GM21447 (cell line): ENCODE measurements around the gene ARHGEF19.

Experiments used
- ATAC-seq: cut with Tn5 transposase; IDR thresholded peaks from one replicate; pipeline ENCODE4 v1.9.1; 2021; ENCODE audit not compliant: unreplicated experiment

ARHGEF19 gene

DNA sequence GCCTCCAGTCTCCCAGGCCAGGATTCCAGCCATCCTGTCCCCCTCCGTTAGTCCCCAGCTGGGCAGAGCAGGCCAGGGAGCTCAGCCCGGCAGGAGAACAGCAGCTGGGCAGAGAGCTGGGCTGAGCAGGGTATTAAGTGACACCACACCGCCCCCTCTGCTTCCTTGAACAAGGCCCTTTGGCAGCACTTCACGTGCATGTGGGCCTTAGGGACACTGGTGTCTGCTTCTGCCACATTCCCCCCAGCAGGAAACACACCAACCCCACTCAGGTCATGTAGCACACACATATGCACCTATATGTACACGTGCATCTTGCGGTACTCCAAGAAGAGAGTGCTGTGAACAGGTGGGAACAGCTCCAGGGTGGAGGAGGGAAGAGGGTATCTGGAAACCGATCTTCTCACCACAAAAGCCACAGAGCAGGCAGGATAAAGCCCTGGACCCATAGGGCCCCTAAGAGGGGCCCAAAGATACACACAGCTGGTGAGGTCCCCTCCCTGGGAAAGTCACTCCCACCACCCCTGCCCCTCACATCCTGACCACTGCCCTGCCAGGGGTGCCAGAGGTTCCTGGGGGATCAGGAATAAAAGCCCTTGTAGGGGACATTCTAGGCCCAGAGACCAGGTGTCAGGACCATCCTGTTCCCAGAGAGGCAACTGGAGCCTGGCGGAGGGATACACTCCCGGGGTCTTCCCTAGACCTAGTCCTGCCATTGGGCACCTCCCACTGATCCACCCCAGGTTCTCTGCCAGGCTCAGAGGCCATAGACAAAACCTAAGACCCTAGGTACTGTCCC, 61.1 kb downstream of the ARHGEF19 start:
- ATAC-seq: no peak

DNA sequence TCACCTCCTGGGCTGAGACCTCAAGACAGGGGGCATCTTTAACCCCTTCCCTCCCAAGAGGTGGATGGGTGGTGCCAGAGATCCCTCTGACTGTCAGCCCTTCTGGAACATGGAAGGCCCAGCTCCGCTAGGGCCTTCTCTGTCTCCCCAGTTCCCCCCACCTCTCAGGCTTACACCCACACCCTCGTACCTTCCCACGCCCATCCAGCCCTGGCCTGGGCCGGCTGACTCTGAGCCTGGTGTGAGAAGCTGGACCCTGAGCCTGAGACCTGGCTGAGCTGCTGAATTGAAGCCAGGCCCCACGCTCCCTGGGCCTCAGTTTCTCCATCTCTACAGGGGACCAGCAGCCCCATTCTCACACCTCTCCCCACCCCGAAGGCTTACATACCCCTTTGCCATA, 61.9 kb downstream of the ARHGEF19 start:
- ATAC-seq: no peak

GRCh38 chr1:16149702-16150488, 62.6 kb downstream of the ARHGEF19 start:
- no peak for ATAC-seq

GRCh38 chr1:16149146-16149545, 63.3 kb downstream of the ARHGEF19 start:
- no peak for ATAC-seq

DNA sequence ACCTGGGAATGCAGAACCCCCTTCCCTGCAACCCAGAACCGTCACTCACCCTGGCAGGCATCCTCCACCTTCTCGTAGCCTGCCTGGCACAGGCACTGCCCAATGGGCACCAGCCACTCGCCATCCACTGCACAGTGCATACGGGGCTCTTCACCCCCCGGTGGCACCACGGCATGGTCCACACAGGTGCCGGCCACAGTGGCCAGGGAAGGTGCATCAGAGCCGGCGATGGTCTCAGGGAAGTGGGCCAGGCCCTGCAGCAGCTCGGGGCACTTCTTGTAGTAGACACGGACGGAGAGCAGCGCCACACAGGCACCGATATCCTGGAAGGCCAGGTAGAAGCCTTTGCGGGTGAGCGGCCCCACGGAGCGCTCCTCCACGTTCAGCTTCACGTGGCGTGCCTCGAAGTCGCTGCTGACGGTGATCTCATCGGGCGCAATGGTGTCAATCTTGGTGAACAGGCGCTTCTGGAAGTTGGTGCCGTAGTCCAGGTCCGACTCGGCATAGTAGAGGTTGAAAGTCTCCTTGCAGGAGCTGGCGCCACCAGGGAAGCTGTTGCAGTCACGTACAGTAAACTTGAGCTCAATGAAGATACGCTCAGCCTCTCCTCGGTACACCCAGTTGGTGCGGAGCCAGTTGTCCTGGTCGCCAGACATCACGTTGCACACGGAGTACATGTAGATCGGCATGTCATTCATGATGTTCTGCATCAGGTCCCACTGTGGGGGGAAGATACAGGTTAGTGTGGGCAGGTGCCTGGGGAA, 63.9 kb downstream of the ARHGEF19 start:
- no peak for ATAC-seq
